ENCODE measurements around the gene U2SURP.

The U2SURP gene

GRCh38 chr3:143101792-143102381, 100.5 kb downstream of the U2SURP start:
- DNase-seq (ENCODE audit: low spot score), result no peak

DNA sequence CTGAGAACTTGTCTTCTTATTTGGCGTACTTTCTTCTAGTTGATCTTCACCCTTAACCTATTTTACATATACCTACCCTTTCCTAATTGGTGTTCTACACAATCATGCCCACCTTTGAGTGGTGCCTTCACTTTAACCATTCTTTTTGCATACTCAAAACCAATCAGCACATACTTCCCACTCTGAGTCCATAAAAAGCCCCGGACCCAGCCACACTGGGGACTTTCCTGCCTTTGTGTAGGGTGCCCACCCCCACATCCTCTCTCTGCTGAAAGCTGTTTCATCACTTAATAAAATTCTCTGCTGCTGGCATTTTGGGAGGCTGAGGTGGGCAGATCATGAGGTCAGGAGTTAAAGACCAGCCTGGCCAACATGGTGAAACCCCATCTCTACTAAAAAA, 102.3 kb downstream of the U2SURP start:
- DNase-seq (ENCODE audit: low spot score), result no peak

GRCh38 chr3:143105170-143105569, 103.8 kb downstream of the U2SURP start:
- no peak for DNase-seq (ENCODE audit: low spot score)

- DNase-seq (ENCODE audit: low spot score), result no peak
These were observed 108.5 kb downstream of the U2SURP start for GRCh38 chr3:143109861-143110260.

Data from putamen (tissue), 1 donor.